ENCODE measurements around the gene TCF12. TPM values are rescaled to one million over a fixed set of nuclear protein-coding genes. Genes with fewer than 3 reads are reported as not detected.

TCF12 gene
- polyA plus RNA-seq, 3 donors: 15.8 to 52.5 (median 27.6) TPM

GRCh38 chr15:57112178-57112577 is 193.7 kb downstream of the TCF12 start:
- no peaks in the 10 kb centered on the region for H3K27me3 ChIP-seq (ENCODE audit: control insufficient read depth in 2 of 2, insufficient read depth in 2 of 2, low read length in 2 of 2)
- Mint-ChIP-seq H3K36me3 (peaks cover under 1 to 4% of the 10 kb centered on the region in 2 donors), H3K4me1 (peaks cover 16% of the 10 kb centered on the region), H3K9me3 (no peaks in the 10 kb centered on the region), H3K27me3 (ENCODE audit: low read depth in 3 of 3) (peaks cover 0 to 4% (median 0%) of the 10 kb centered on the region in 3 donors), H3K4me3 (no peak overlapping the region), H3K27ac (no peak overlapping the region)
- no peak overlapping the region for H3K4me2 ChIP-seq (replicated peaks; ENCODE audit: extremely low read depth, low read length, poor library complexity, severe bottlenecking)
- H2AFZ ChIP-seq (ENCODE audit: insufficient read depth, low read depth, low read length, poor library complexity, severe bottlenecking): no peak overlapping the region
- H3K36me3 ChIP-seq (replicated peaks in 1 of 2; ENCODE audit: control insufficient read depth in 1 of 2, insufficient read depth in 2 of 2, low read length in 2 of 2): no peaks in the 10 kb centered on the region
- no peak for DNase-seq
- H3K4me3 ChIP-seq (replicated peaks in 1 of 3; ENCODE audit: low read depth in 2 of 3, low read length in 3 of 3): no peak overlapping the region
- peaks cover 9% of the 10 kb centered on the region for H3K79me2 ChIP-seq (ENCODE audit: insufficient read depth, low read length)
- 85% methylated on average over 2 of the region's 2 CpGs for WGBS (ENCODE audit: insufficient coverage)
- H4K20me1 ChIP-seq (ENCODE audit: insufficient read depth, low read length): peaks cover 19% of the 10 kb centered on the region
- H3K9me3 ChIP-seq (replicated peaks in 1 of 2; ENCODE audit: control insufficient read depth in 1 of 2, insufficient read depth in 1 of 2, low read length in 2 of 2): no peaks in the 10 kb centered on the region
- peaks cover 2 to 6% of the 10 kb centered on the region in 2 donors for H3K4me1 ChIP-seq (ENCODE audit: control insufficient read depth in 1 of 2, insufficient read depth in 2 of 2, low read length in 2 of 2)
- no peak overlapping the region for H3K9ac ChIP-seq (ENCODE audit: insufficient read depth, low read length, poor library complexity, severe bottlenecking)
- intact Hi-C loops (cut with micrococcal nuclease): no loop called here
- TF ChIP-seq CTCF (IDR thresholded peaks at IDR 0.05): no peak
- H3K27ac ChIP-seq (ENCODE audit: low read depth in 1 of 2, low read length in 2 of 2): no peak overlapping the region

- H3K79me2 ChIP-seq (ENCODE audit: insufficient read depth, low read length): peaks cover 11% of the 10 kb centered on the region
- no peak overlapping the region for H3K9ac ChIP-seq (ENCODE audit: insufficient read depth, low read length, poor library complexity, severe bottlenecking)
- intact Hi-C loops (cut with micrococcal nuclease): no loop called here
- Mint-ChIP-seq H3K36me3 (peaks cover 0 to 7% of the 10 kb centered on the region in 2 donors), H3K9me3 (no peaks in the 10 kb centered on the region), H3K27ac (no peak overlapping the region), H3K27me3 (ENCODE audit: low read depth in 3 of 3) (peaks cover 0 to 2% (median 0%) of the 10 kb centered on the region in 3 donors), H3K4me1 (peaks cover 13% of the 10 kb centered on the region), H3K4me3 (no peak overlapping the region)
- no peaks in the 10 kb centered on the region for H3K36me3 ChIP-seq (replicated peaks in 1 of 2; ENCODE audit: control insufficient read depth in 1 of 2, insufficient read depth in 2 of 2, low read length in 2 of 2)
- no peak overlapping the region for H3K4me3 ChIP-seq (replicated peaks in 1 of 3; ENCODE audit: low read depth in 2 of 3, low read length in 3 of 3)
- WGBS (ENCODE audit: insufficient coverage): no CpG with 5 or more reads among the region's 3 CpGs
- TF ChIP-seq CTCF (IDR thresholded peaks at IDR 0.05): no peak
- H2AFZ ChIP-seq (ENCODE audit: insufficient read depth, low read depth, low read length, poor library complexity, severe bottlenecking): no peak overlapping the region
- H3K27me3 ChIP-seq (ENCODE audit: control insufficient read depth in 2 of 2, insufficient read depth in 2 of 2, low read length in 2 of 2): no peaks in the 10 kb centered on the region
- no peak overlapping the region for H3K27ac ChIP-seq (ENCODE audit: low read depth in 1 of 2, low read length in 2 of 2)
- H3K4me2 ChIP-seq (replicated peaks; ENCODE audit: extremely low read depth, low read length, poor library complexity, severe bottlenecking): no peak overlapping the region
- H3K4me1 ChIP-seq (ENCODE audit: control insufficient read depth in 1 of 2, insufficient read depth in 2 of 2, low read length in 2 of 2): peaks cover 2 to 6% of the 10 kb centered on the region in 2 donors
- DNase-seq: no peak
- no peaks in the 10 kb centered on the region for H3K9me3 ChIP-seq (replicated peaks in 1 of 2; ENCODE audit: control insufficient read depth in 1 of 2, insufficient read depth in 1 of 2, low read length in 2 of 2)
- peaks cover 20% of the 10 kb centered on the region for H4K20me1 ChIP-seq (ENCODE audit: insufficient read depth, low read length)
Observed at GRCh38 chr15:57114070-57114469, 195.6 kb downstream of the TCF12 start.

All from CD14-positive monocyte (primary cell).